Stimulated activated CD4-positive, alpha-beta T cell treated with anti-CD3 and anti-CD28 coated beads, Interleukin-12 subunit alpha, Interleukin-12 subunit beta, amount 100 ng/mL, for 4 hours (primary cell): ENCODE measurements around the gene CBL.

Experiments used
- DNase-seq: peaks from one replicate; pipeline ENCODE4 v3.0.0-alpha.2; 2020

Gene CBL

GRCh38 chr11:119277660-119278059 is 71.5 kb downstream of the CBL start:
- no peak for DNase-seq

GRCh38 chr11:119282495-119282894 is 76.4 kb downstream of the CBL start:
- no peak for DNase-seq

- no peak for DNase-seq
Observed at GRCh38 chr11:119284344-119285157, 78.4 kb downstream of the CBL start.

- no peak for DNase-seq
Observed at GRCh38 chr11:119285431-119285830, 79.3 kb downstream of the CBL start.

- no peak for DNase-seq
Observed at GRCh38 chr11:119288219-119288618, 82.1 kb downstream of the CBL start.

- DNase-seq, result no peak
Observed at GRCh38 chr11:119290894-119291497, 84.9 kb downstream of the CBL start.

- DNase-seq, result no peak
Observed at GRCh38 chr11:119293461-119293860, 87.3 kb downstream of the CBL start.

GRCh38 chr11:119295178-119295577 is 89.0 kb downstream of the CBL start:
- DNase-seq, result no peak

GRCh38 chr11:119297938-119298337 is 91.8 kb downstream of the CBL start:
- DNase-seq, result no peak

- no peak for DNase-seq
Observed at GRCh38 chr11:119298726-119299125, 92.6 kb downstream of the CBL start.

- no peak for DNase-seq
Observed at GRCh38 chr11:119299416-119299815, 93.3 kb downstream of the CBL start.

- DNase-seq, result no peak
Observed at GRCh38 chr11:119300198-119300964, 94.2 kb downstream of the CBL start.

- no peak for DNase-seq
Observed at GRCh38 chr11:119303227-119303718, 97.1 kb downstream of the CBL start.

GRCh38 chr11:119305556-119306372 is 99.6 kb downstream of the CBL start:
- DNase-seq, result no peak

GRCh38 chr11:119306373-119306890 is 100.3 kb downstream of the CBL start:
- DNase-seq, result no peak

- DNase-seq, result no peak
Observed at GRCh38 chr11:119307219-119307618, 101.1 kb downstream of the CBL start.

GRCh38 chr11:119307974-119308373 is 101.8 kb downstream of the CBL start:
- no peak for DNase-seq

GRCh38 chr11:119309411-119309810 is 103.3 kb downstream of the CBL start:
- no peak for DNase-seq

GRCh38 chr11:119309953-119310681 is 104.0 kb downstream of the CBL start:
- DNase-seq, result no peak

GRCh38 chr11:119310682-119311052 is 104.5 kb downstream of the CBL start:
- DNase-seq, result no peak

GRCh38 chr11:119314726-119315125 is 108.6 kb downstream of the CBL start:
- DNase-seq, result no peak
